ENCODE data around the gene C1orf21.

C1orf21 gene

GRCh38 chr1:184513421-184513820 is 126.6 kb downstream of the C1orf21 start:
- no peak for DNase-seq (ENCODE audit: low read depth)
- no peak overlapping the region for H3K4me3 ChIP-seq (replicated peaks; ENCODE audit: low read depth, low read length)
- TF ChIP-seq CTCF (IDR thresholded peaks at IDR 0.05; ENCODE audit: low read length, missing control alignments), result no peak

- DNase-seq (ENCODE audit: low read depth), result peak; percentile 63
- TF ChIP-seq CTCF (IDR thresholded peaks at IDR 0.05; ENCODE audit: low read length, missing control alignments), result no peak
- H3K4me3 ChIP-seq (replicated peaks; ENCODE audit: low read depth, low read length), result no peak overlapping the region
Observed at GRCh38 chr1:184513966-184514365, 127.1 kb downstream of the C1orf21 start.

- H3K4me3 ChIP-seq (replicated peaks; ENCODE audit: low read depth, low read length), result no peak overlapping the region
- no peak for TF ChIP-seq CTCF (IDR thresholded peaks at IDR 0.05; ENCODE audit: low read length, missing control alignments)
- no peak for DNase-seq (ENCODE audit: low read depth)
Observed at GRCh38 chr1:184514447-184514846, 127.6 kb downstream of the C1orf21 start.

- DNase-seq (ENCODE audit: low read depth), result no peak
- TF ChIP-seq CTCF (IDR thresholded peaks at IDR 0.05; ENCODE audit: low read length, missing control alignments), result no peak
- H3K4me3 ChIP-seq (replicated peaks; ENCODE audit: low read depth, low read length), result no peak overlapping the region
Observed at GRCh38 chr1:184517130-184517529, 130.3 kb downstream of the C1orf21 start.

GRCh38 chr1:184518736-184519357 is 132.0 kb downstream of the C1orf21 start:
- no peak overlapping the region for H3K4me3 ChIP-seq (replicated peaks; ENCODE audit: low read depth, low read length)
- no peak for DNase-seq (ENCODE audit: low read depth)
- TF ChIP-seq CTCF (IDR thresholded peaks at IDR 0.05; ENCODE audit: low read length, missing control alignments), result no peak

GRCh38 chr1:184520336-184520735 is 133.5 kb downstream of the C1orf21 start:
- DNase-seq (ENCODE audit: low read depth), result no peak
- no peak overlapping the region for H3K4me3 ChIP-seq (replicated peaks; ENCODE audit: low read depth, low read length)

More at GRCh38 chr1:184520336-184520735, 133.5 kb downstream of the C1orf21 start:
- no peak for TF ChIP-seq CTCF (IDR thresholded peaks at IDR 0.05; ENCODE audit: low read length, missing control alignments)
